Hypothalamus (tissue), 51 donors: ENCODE results near the gene ABCF2.

Source experiments
- DNase-seq, 51 donors: peaks; one replicate each; lab custom pipeline; 2025; lab: John Stamatoyannopoulos, UW

Gene ABCF2

GRCh38 chr7:151254316-151254715 lies 27.3 kb upstream of the ABCF2 start:
- peak in 1 of 51 donors; percentile 19 for DNase-seq

GRCh38 chr7:151252961-151253711 lies 26.1 kb upstream of the ABCF2 start:
- no peak for DNase-seq

GRCh38 chr7:151252561-151252835 lies 25.5 kb upstream of the ABCF2 start:
- peak in 1 of 51 donors; percentile 67 for DNase-seq

- peak in 46 of 51 donors; percentile 45 to 86 (median 74) for DNase-seq
Measured at GRCh38 chr7:151251689-151252560, 24.9 kb upstream of the ABCF2 start.

GRCh38 chr7:151251328-151251688 lies 24.3 kb upstream of the ABCF2 start:
- DNase-seq: peak in 15 of 51 donors; percentile 32 to 72 (median 60)

GRCh38 chr7:151250181-151251132 lies 23.5 kb upstream of the ABCF2 start:
- DNase-seq: no peak

GRCh38 chr7:151249732-151250072 lies 22.7 kb upstream of the ABCF2 start:
- DNase-seq: peak in 3 of 51 donors; percentile 46 to 53 (median 49)

- DNase-seq: peak in 34 of 51 donors; percentile 37 to 81 (median 64)
Measured at GRCh38 chr7:151249034-151249731, 22.2 kb upstream of the ABCF2 start.

- peak in 36 of 51 donors; percentile 29 to 79 (median 60) for DNase-seq
Measured at GRCh38 chr7:151248346-151249033, 21.5 kb upstream of the ABCF2 start, which contains the start of gene SMARCD3. Gene SMARCD3, minus strand, starts transcription at chr7:151248694. Its CDS starts 132 bp downstream, at chr7:151248562.

GRCh38 chr7:151247611-151248345 lies 20.8 kb upstream of the ABCF2 start:
- DNase-seq: peak in 7 of 51 donors; percentile 27 to 66 (median 43)

- no peak for DNase-seq
Measured at GRCh38 chr7:151246851-151247580, 20.0 kb upstream of the ABCF2 start.

GRCh38 chr7:151246102-151246850 lies 19.3 kb upstream of the ABCF2 start:
- DNase-seq: no peak

- peak in 9 of 51 donors; percentile 15 to 61 (median 34) for DNase-seq
Measured at GRCh38 chr7:151245360-151246101, 18.5 kb upstream of the ABCF2 start.

- no peak for DNase-seq
Measured at GRCh38 chr7:151244841-151245346, 17.9 kb upstream of the ABCF2 start.

- peak in 16 of 51 donors; percentile 18 to 60 (median 41) for DNase-seq
Measured at GRCh38 chr7:151244196-151244840, 17.3 kb upstream of the ABCF2 start.
